Activated CD4-positive, CD25-positive, alpha-beta regulatory T cell treated with anti-CD3 and anti-CD28 coated beads, Interleukin-2, amount 50 U/mL, for 24 hours (primary cell): Measurements from ENCODE around the gene GPC3.
"Not testable (repeated sequence)": the region's sequence is repeated elsewhere in the genome, so short reads cannot be mapped to it uniquely, and the experiment has no call there.

Experiments used
- ATAC-seq, 2 donors: fragments of 150-1000 bp; cut with Tn5 transposase; one replicate each; pipeline ENCODE4 v1.10.0; 2021; ENCODE audit warnings: mild to moderate bottlenecking in 1 of 2, moderate library complexity in 1 of 2

GPC3 gene

DNA sequence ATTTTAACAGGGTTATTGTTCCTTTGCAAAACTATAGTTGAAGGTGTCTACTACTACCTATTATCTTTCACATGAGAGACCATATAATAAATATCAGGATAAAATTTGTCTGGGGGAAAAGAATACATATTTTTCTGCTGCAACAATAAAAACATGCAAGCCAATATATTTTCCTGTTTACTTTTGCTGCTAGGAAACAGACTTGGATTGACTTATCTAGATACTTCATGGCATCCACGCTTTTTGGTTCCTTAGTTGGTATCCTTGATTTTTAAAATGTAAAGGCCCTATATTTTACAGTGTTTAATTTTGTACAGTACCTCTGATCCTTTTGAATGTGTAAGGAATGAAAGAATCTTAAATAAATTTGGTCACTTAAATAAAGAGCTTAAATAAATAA is 150.6 kb downstream of the GPC3 start:
- no peak for ATAC-seq

DNA sequence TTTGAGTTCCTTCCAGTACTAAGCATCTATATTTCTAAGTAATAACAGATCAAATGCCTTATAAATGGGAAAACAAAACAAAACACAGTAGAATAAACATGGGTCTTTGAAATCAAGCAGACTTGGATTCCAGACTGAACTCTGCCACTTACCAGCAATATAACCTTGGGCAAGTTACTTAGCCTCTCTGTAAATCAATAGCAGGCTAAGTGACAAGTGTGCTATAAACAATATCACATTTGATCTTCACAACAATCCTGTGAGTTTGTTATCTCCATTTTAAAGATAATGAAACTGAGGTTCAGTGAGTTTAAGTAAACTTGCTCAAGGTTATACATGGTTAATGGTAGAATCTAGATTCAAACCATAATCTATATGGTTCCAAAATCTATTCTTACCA is 165.8 kb downstream of the GPC3 start:
- ATAC-seq: no peak

DNA sequence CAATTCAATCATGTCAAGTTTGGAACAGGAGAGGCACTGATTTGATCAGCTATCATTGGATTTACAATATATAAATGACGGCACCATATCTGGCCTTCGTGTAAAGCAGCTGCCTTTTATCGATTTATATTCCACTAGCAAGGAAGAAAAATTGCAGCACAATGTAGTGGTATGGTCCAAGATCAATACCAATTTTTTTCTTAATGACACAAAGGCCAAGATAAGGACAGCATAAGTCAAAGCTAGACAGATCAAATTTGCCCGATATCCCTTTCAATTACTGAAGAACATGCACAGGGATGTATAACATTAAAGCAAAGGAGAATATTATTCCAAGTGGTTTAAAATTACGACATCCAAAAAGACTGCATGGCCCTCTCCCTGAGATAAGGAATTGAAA is 167.4 kb downstream of the GPC3 start:
- ATAC-seq: no peak

DNA sequence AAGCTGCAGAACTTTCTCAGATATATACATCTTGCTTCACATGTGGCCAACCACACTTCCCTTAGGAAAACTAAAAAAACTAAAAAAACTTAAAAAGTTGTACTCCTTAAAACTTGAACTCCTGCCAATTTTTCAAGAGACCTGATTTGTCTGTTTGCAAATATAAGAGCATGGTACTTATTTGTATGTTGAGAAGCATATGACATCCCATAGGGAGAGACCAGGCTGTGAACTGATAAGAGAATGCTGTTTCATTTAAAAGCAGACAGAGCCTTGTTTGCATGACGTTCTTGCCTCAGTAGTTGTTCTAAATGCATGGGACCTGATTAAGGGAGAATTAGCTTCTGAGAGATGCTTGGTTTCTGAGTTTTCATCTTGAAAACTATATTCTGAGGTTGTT is 169.9 kb downstream of the GPC3 start:
- no peak for ATAC-seq

DNA sequence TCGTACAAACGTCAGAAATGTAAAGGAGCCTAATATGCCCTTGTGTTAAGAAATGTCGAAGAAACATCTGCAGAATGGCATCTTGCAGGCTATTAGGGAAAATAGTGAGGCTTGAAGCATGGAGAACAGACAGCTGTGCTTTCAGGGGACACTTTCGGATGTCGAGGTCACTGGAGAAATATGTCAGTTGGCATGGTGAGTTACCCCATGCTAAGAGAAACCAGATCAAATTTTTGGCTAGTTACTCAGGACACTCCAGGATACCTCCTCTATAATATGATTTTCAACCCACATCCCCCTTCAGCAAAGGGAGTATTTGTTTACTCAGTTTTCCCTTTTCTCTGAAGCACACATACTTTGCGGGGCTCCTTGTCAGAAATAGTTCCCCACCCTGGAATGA is 171.4 kb downstream of the GPC3 start:
- no peak for ATAC-seq

DNA sequence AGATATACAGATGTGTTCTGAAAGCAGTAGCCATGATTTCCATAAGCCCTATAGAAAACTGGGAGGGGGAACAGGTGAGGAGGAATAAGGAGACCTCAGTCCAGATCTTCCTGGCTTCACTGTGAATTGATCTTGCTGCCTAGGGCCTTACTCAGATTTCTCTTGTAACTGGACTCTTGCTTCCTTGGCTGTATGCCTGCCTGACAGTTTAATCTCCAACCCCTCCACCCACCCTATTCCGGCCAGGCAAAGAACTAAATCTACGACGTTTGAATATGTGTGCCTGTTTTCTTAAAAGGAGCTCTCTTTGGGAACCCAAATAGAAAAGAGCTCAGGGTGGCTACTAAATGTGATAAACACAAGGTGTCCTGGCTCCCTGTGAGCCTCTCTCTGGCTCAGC is 173.0 kb downstream of the GPC3 start:
- no peak for ATAC-seq

DNA sequence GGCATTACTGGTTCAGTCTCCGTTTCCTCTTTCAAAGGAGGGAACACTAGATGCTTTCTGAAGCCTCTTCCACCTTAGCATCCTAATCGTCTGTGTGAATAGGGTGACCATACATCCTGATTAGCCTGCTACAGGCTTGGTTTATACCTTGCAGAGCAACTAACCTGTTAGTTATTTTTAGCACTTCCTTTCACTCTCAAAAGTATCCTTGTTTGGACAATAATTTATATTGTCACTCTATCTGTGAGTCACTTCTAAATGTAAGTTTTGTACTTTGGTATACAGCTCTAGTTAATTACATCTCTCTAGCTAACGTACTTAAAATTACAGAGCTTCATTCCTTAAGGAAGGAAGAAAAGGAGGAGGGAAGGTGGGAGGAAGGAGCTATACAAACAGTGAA is 174.5 kb downstream of the GPC3 start:
- no peak for ATAC-seq

DNA sequence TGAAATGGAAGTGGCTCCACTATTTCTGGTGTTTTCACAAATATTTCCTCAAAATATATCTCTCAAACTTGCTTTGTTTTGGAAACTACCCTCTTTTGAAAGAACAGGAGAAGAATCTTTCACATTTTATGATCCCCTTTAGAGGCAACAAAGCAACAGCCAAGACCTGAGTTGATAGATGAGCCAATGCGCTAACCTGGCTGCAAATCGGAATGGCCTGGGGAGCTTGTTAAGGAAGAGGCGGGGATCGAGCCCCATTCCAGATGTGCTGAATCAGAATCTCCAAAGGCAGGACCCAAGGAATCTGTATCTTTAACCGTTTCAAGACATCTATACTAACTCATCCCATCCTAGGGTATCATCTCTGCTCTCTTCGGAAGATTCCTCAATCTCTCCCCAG is 181.3 kb downstream of the GPC3 start:
- ATAC-seq: no peak

DNA sequence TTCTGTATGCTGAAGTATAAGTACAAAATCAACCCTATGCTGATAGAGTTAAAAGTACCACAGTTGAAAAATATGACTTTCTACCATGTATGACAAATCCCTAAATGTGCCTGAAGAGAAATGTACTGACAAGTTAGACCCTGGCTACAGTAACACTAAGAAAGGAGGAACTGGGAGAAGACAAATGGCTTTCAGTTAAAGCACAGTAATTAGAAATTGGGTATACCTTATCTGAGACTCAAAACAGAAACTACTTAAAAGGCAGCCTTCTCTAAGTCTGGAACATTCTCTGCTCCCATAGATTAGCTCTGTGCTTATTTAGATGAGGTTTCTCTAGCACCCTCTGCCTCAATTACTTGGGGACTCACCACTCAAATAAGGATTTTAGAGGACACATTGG is 189.1 kb downstream of the GPC3 start:
- no peak for ATAC-seq

DNA sequence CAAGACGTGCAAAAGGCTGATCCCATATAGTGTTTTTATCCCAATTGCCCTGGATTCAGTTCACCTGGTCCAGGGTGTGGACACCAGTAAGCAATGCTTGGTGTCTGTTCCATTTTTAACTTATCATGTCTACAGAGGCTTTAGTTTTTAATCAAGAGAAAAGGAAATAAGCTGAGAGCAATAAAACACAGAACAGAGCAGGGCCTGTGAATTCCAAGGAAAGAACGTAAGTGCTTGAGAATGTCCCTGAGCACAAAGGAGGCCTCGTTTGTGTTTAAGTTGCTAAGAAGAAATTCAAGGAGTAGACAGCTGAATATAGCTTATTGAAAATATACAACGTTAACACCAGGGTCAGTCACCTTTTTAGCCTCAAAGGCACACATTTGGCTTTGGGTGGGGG is 191.3 kb downstream of the GPC3 start:
- no peak for ATAC-seq

DNA sequence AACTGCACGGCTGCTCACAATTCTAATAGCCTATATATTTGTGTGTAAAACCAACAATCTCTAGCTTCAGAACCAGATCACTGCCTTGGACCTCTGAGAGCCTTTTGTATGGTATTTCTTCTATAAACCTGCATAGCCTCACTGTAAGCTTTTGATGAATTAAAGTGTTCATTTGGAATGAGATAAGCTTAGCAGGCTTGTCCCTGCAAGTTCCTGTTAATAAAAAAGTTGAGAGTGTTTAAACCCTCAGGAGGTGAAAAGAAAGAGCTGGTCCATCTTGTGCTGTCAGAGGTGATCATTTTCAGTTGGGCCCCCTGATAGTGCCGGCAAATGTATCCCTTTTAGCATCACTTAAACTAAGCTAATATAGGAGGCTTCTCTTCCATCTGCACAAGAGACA is 191.8 kb downstream of the GPC3 start:
- ATAC-seq: no peak

DNA sequence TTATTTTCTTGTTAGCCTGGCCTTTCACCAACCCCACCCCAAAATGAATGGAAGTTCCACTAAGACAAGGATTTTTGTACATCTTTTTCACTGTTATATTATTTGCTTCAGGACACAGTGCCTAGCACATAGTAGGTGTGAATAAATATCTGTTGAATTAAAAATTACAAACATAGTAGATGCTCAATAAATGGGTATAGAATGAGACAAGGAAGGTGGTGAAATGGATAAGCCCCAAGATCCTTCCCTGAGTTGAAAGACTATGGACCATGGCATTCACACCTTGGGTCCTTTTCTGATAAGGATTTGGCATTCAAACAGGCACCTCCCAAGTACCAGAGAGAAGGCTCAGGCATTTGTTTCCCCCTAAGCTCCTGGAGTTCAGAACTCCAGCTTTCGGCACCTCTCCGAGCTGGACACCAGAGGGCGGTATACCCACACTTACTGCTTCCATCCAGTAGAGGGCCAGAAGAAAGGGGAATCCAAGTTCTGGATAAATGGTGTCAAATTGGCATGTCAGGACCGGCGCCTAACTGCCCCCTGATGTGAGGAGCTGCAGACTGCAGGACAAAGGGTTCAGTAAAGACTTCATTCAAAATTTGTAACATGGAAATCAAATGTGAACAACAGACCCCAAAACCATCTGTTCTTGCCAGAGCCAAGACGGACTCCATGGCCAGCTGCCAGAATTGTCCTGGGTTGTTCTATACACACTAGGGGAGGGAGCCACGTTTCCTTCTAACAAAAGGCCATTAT is 193.0 kb downstream of the GPC3 start:
- no peak for ATAC-seq

DNA sequence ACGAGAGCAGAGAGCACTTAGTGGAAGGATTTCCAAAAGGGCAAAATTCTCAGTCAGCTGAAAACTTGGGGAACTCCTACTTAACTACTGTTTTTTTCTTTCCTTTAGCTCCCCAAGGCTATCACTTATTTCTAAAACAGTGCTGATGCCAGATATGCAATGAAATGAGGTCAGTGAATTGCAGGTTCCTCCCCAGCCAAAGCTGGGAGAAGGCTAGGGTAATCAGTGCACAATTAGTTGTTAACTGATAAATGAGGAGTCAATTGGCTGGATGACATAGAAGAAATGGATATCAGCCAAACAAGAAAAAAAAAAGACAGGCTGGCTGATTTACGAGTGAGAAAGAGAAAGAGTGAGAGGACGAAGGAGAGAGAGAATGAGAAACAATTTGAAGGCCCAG is 195.6 kb downstream of the GPC3 start:
- no peak for ATAC-seq

DNA sequence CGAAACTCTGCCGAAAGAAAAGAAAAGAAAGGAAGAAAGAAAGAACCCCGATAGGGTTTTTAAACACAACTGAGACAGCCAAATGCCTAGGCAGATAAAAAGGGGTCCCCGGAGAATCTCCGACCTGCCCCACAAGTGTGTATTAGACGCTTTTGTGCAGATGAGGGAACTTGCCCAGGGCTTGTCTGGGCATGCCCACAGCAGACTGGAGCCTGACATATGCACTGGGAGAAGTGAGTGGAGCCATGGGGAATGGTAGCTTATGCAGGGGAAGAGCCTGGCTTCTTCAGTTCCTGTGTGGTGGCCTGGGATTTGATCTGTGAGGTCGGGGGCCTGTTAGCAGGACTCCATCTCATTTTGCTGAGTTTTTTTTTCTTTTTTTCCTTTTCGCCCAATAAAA is 199.0 kb downstream of the GPC3 start:
- ATAC-seq: no peak

DNA sequence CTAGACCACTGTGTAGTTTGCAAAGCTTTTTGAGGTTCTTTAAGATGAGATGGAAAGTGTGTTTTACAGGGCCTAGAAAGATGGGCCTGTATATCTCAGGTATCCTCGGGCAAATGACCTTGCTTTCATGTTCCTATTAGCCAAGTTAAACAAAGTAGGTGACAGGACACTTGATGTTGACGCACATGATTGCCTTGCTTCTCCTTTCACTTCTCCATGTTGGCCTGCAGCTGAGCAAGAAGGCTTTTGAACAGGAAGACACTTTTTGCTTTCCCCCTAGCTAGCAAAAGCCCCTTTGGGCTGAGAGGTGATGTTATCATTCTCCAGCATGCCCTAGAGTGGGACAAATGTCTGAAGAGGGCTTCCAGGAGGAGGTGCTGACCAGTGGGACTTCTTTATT is 202.1 kb downstream of the GPC3 start:
- ATAC-seq: no peak

DNA sequence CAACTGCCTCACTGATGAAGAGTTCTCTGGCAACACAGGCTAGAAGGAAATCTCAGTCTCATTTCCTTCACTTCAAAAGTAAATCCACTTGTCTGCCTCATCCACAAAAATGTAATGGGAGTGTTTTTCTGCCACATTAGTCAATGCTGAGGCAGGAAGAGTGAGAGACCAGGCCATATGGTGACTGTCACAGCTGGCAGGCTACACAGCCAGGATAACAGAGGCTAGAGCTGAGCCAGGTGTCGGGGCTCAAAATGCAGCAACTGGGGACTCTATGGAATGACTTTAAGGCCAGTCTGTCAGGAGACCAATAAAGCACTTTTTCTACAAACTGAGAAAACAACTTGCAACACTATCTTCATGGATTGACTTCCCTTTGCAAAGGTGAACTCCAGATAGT is 204.2 kb downstream of the GPC3 start:
- no peak for ATAC-seq

DNA sequence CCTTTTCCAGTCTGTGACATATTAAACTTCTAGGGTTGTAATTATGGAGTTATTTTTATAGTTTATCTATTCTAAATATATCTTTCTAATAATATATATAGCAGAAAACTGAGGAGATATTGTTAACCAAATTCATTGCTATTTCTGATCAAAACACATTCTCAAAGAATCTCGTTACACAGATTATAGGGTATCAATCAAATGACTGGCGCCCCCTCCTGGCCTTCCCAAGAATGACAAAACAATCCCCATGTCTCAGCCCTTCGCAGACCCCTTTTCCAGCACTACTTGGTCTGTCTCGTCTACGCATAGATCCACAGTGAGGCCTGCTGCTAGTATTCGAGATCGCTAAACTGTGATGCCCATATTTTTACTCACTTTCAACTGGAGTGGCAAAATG is 209.3 kb downstream of the GPC3 start:
- no peak for ATAC-seq

DNA sequence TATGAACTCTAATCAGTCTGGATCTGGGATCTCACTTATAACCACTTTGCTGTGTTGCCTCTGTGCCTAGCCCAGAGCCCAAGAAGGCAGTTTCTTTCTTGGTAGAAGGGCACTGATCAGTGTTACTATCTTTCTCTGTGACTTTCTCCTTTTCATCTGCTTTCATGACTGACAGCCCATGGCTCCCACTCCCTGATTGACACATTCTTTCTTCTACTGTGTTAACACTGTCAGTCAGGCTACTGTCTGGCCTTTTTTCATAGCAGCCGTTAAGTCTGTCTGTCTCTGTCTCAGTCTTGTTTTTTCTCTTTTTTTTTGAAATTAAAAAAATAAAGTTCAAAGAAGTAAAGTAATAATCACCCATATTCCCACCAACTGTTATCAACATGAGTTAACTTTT is 210.6 kb downstream of the GPC3 start:
- no peak for ATAC-seq

DNA sequence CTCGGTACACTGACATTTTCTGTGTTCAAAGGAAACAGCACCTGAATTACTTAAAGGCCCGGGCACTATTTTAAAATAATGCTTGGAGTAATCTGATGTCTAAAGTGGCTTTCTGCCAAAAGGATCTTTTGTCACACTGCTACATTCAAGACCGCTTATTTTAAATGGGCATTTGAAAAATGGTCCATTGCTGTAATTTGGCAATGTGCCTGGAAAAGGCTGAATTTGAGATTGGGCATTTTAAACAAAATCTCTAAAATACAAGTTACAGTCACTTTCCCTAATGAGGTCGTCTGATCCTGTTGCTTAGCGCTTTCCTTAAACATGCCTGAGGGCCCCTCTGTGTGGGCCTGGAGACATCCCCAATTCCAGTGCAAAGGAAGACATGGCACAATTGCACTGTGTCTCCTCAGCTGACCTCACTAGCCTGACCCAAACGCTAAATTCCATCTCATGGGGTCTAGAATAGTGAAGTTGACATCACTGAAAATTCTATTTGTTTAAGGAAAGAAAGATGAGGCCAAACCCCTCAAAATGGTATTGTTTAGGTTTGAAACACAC is 214.2 kb downstream of the GPC3 start:
- no peak for ATAC-seq

DNA sequence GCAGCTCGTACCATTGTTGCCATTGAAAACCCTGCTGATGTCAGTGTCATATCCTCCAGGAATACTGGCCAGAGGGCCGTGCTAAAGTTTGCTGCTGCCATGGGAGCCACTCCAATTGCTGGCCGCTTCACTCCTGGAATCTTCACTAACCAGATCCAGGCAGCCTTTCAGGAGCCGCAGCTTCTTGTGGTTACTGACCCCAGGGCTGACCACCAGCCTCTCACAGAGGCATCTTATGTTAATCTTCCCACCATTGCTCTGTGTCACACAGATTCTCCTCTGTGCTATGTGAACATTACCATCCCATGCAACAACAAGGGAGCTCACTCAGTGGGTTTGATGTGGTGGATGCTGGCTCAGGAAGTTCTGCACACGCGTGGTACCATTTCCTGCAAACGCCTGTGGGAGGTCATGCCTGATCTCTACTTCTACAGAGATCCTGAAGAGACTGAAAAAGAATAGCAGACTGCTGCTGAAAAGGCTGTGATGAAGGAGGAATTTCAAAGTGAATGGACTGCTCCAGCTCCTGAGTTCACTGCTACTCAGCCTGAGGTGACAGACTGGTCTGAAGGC is 222.3 kb downstream of the GPC3 start:
- ATAC-seq: not testable (repeated sequence)

DNA sequence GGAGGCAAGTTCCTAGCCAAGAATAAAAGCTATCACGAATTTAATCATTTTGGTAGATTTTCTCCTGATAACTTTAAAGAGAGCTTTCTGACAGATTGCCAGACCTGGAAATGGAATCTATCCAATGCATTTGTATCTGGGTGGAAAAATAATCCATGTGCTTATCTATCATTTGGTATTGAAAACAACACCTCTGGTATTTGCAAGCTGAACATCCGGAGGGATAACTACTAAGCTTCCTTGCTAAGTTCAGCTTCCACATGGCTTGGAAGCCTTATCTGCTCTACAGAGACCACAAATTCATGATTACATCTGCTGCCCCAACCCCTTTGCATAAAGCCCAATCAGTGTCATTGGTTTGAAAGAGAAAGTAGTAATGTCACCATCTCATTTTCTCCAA is 230.7 kb downstream of the GPC3 start:
- ATAC-seq: no peak

DNA sequence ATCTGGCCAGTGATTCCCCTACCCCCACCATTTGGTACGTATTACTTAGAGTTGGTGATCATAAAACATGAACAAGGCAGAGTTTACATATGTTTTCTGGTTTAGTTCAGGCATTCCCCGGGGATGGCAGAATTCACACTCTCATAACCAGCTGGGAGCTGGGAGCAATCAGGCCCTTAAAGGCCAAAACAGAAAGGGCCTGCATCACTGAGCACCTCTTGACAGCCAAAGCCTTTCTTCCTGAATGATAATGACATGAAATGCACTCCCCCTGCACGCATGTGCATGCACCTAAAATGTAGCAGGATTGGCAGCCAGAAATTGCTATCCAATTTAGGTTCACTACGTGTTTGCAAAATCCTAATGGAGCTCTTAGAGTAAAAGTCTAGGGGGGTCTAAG is 235.4 kb downstream of the GPC3 start:
- ATAC-seq: no peak

DNA sequence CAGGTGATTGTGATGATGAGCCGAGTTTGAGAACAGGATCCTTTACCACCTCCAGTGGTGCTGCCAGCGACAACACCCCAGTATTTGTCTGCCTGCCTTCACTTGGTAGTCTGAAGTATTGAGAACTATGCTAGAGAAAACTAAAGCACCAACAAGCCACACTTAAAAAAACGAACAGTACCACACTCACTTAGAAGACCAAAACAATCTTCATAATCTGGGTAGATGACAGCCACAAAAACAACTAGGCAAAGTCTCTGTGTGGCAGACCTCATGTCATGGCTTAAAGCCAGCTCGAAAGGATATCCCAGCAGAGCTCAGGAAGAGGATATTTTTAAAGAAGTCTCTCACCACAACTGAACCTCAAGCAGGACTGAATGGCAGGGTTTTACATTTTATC is 236.0 kb downstream of the GPC3 start:
- ATAC-seq: no peak

DNA sequence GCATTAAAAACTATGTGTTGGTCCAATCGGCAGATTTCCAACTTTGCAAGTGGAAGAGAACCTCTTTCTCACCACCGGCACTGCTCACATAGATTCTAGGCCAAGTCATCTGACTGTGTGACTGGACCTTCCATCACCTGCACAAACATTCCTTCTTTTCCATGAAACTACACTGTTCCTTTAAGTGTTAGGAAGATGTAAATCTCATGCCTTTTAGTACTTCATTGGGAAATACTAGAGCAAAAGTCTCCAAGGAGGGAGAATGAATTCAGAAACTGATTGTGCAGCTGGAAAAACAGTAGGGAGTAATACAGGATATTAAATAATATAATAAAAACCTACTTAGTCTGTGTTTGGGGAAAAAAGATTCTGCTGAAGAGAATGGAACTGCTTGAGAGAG is 238.2 kb downstream of the GPC3 start:
- no peak for ATAC-seq

DNA sequence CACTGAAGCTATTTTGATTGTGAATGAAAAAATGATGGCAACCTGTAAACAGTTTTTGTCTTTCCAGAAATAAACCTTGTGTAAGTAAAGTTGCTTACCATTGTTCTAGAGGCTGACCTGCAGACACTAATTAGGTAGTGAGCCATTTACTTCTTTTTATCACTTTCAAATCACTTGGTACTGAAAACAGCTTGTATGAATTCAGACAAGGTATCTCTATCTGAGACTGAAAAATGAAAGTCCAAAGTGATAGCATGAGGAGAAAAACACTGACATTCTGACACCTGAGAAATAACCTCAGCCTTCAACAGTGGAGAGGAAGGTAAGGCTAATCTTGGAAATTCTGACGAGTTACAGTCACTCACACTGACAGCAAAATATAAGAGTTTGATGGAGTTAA is 238.8 kb downstream of the GPC3 start:
- no peak for ATAC-seq
